ENCODE measurements around the gene LRRC73.
A peak's percentile ranks its signal among the peaks of the same experiment; 100 is the strongest.

The LRRC73 gene

GRCh38 chr6:43517505-43518357, 7.6 kb upstream of the LRRC73 start:
- no peak for TF ChIP-seq CTCF (conservative IDR thresholded peaks at IDR 0.05; ENCODE audit: low read length)
- no peak for DNase-seq (ENCODE audit: low read depth)
- peak overlapping the region; percentile 99 for H3K4me3 ChIP-seq (ENCODE audit: low read length)

DNA sequence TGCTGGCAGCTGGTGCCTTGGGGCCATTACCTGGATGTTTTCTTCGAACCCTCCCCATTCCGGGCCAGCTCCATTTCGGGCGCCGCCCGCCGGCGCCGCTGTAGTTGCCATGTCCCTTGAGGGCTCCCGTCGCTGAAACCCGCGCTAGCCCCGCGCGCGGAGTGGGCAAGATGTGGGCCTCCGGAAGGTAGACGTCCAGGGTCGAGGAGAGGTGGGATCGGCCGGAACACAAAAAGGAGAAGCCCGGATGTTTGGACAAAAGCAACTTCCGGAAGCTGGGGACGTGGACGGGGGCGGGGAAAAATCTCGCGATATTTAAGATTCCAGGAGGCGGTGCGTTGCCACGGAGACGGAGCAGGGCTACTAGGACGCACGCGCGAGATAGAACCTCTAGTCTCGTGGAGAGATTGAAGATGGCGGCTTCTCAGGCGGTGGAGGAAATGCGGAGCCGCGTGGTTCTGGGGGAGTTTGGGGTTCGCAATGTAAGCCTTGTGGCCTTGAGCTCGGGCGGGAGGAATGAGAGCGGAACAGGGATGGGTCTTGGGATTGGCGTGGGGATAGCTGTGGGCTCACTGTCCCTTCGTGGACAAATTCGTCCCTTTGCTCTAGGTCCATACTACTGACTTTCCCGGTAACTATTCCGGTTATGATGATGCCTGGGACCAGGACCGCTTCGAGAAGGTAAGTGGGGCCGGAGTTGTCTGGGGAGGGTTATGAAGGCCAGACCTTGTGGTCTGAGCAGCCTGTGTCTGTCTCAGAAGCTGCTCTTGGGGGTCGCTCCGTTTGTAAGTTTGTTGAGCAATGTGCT, 6.8 kb upstream of the LRRC73 start, which contains the start of the genes POLR1C and YIPF3:
Gene POLR1C (plus strand): TSS at position 393 of the 808 bp plus-strand sequence. CDS start 21 bp downstream, at position 414.
Gene YIPF3 (minus strand): TSS at position 230 of the 808 bp plus-strand sequence. CDS start 119 bp downstream, at position 111.
- TF ChIP-seq CTCF (conservative IDR thresholded peaks at IDR 0.05; ENCODE audit: low read length): no peak
- peak within 1 kb of the TSS; percentile 99 for H3K4me3 ChIP-seq (ENCODE audit: low read length)
- DNase-seq (ENCODE audit: low read depth): peak; percentile 97

GRCh38 chr6:43516367-43516696, 6.2 kb upstream of the LRRC73 start:
- TF ChIP-seq CTCF (conservative IDR thresholded peaks at IDR 0.05; ENCODE audit: low read length): no peak
- DNase-seq (ENCODE audit: low read depth): no peak
- H3K4me3 ChIP-seq (ENCODE audit: low read length): peak overlapping the region; percentile 99

- no peak for TF ChIP-seq CTCF (conservative IDR thresholded peaks at IDR 0.05; ENCODE audit: low read length)
- no peak for DNase-seq (ENCODE audit: low read depth)
Observed at GRCh38 chr6:43515808-43516207, 5.7 kb upstream of the LRRC73 start.

GRCh38 chr6:43511824-43512415, 1.8 kb upstream of the LRRC73 start:
- no peak overlapping the region for H3K4me3 ChIP-seq (ENCODE audit: low read length)
- DNase-seq (ENCODE audit: low read depth): no peak
- TF ChIP-seq CTCF (conservative IDR thresholded peaks at IDR 0.05; ENCODE audit: low read length): no peak

More at GRCh38 chr6:43515808-43516207, 5.7 kb upstream of the LRRC73 start:
- peak overlapping the region; percentile 99 for H3K4me3 ChIP-seq (ENCODE audit: low read length)

- H3K4me3 ChIP-seq (ENCODE audit: low read length): peak overlapping the region; percentile 52; the same call in 1 of the 2 replicates
- TF ChIP-seq CTCF (conservative IDR thresholded peaks at IDR 0.05; ENCODE audit: low read length): no peak
- no peak for DNase-seq (ENCODE audit: low read depth)
Observed at GRCh38 chr6:43510827-43511163, 649 bp upstream of the LRRC73 start.

Data from AG10803 (cell line).